Thymus (tissue), 2 donors: ENCODE measurements around the gene ZW10. TPM values are rescaled to one million over a fixed set of nuclear protein-coding genes. Genes with fewer than 3 reads are reported as not detected.

Experiments
- polyA plus RNA-seq: library from polyadenylated mRNA; stranded (reverse); fragments of 200-250 nt; gene quantifications from one replicate; pipeline ENCODE4 v1.2.3, GENCODE V29; 2013
- total RNA-seq: library from RNA; stranded (reverse); fragments of 120-200 nt; gene quantifications from one replicate; pipeline ENCODE4 v1.2.4, GENCODE V29; 2013
- donor health status: healthy.

Gene ZW10
- total and polyA plus RNA-seq, 2 donors = 6.0 to 18.8 TPM

Other genes with a start within 250 kb of the ZW10 start
- 0.28 TPM for gene TMPRSS5, start 67.4 kb downstream of the ZW10 start, total RNA-seq
- gene TMPRSS5, start 67.4 kb downstream of the ZW10 start, polyA plus RNA-seq = 1.1 TPM
- not detected for gene CLDN25, start 6.1 kb upstream of the ZW10 start, total RNA-seq
- not detected for gene CLDN25, start 6.1 kb upstream of the ZW10 start, polyA plus RNA-seq
- gene USP28, start 101.9 kb upstream of the ZW10 start, total RNA-seq = 13.6 TPM
- 7.4 TPM for gene USP28, start 101.9 kb upstream of the ZW10 start, polyA plus RNA-seq
- 0.09 TPM for gene HTR3B, start 131.1 kb upstream of the ZW10 start, total RNA-seq
- gene HTR3B, start 131.1 kb upstream of the ZW10 start, polyA plus RNA-seq = 0.11 TPM
- 0.52 TPM for gene HTR3A, start 201.4 kb upstream of the ZW10 start, total RNA-seq
- 2.6 TPM for gene HTR3A, start 201.4 kb upstream of the ZW10 start, polyA plus RNA-seq